Fibroblast of villous mesenchyme (primary cell): ENCODE measurements around the gene DTX1. TPM values are rescaled to one million over a fixed set of nuclear protein-coding genes. Genes with fewer than 3 reads are reported as not detected.
"Not testable (repeated sequence)": the region's sequence is repeated elsewhere in the genome, so short reads cannot be mapped to it uniquely, and the experiment has no call there.

Experiments used
- DNase-seq: peaks from one replicate; pipeline ENCODE4 v3.0.0-alpha.2; 2010; ENCODE audit warnings: low read depth
- H3K4me3 ChIP-seq: 2 replicates; pipeline ENCODE4 v1.5.1; 2011; ENCODE audit warnings: low read depth, mild to moderate bottlenecking, low read length
- total RNA-seq: library from RNA; depleted of rRNA; stranded (reverse); fragments of >200 nt; gene quantifications from 2 replicates; pipeline ENCODE4 v1.2.3, GENCODE V29; 2012
- TF ChIP-seq, protein P1 (sequence below): IDR thresholded peaks from 2 replicates; pipeline ENCODE4 v1.5.1; 2012; ENCODE audit warnings: low read depth, mild to moderate bottlenecking, low read length; ENCODE audit not compliant: insufficient read depth

DTX1 gene
- total RNA-seq, 1 donor: not detected

DNA sequence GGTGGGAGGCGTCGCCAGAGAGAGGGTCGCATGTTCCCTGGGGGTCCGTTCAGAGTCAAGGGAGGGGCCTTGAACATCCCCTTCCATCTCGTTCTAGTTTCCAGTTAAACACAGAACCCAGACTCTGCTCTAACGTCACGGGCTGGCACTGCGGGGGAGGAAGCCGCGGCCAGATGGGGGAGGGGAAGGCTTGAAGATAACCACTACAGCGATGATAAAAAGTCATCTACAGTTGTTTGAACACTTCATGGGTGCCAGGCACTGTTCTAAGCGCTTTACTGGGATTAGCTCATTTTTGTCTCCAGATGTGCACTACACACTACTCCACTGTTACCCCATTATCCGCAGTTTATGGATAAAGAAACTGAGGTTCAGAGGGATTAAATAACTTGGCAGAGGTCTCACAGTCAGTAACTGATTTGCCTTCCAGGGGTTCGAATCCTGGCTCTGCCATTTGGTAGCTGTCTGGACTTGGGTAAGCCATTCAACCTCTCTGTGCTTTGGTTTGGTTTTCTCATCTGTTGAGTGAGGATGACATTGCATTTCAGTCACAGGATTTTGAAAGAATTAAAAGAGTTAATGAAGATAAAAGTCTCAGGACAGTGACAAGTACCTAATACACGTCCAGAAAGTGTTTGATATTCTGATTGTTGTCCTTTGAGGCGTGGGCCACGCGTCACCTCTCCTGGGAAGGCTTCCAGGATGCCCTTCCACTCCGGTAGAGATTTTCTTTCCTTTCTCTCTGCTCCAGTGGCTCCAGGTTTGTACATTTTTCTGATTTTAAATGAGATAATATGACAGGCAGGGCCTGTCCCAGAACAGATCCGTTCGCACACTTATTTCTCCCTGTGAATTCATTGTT, 79.8 kb downstream of the DTX1 start:
- TF ChIP-seq, protein P1, sequence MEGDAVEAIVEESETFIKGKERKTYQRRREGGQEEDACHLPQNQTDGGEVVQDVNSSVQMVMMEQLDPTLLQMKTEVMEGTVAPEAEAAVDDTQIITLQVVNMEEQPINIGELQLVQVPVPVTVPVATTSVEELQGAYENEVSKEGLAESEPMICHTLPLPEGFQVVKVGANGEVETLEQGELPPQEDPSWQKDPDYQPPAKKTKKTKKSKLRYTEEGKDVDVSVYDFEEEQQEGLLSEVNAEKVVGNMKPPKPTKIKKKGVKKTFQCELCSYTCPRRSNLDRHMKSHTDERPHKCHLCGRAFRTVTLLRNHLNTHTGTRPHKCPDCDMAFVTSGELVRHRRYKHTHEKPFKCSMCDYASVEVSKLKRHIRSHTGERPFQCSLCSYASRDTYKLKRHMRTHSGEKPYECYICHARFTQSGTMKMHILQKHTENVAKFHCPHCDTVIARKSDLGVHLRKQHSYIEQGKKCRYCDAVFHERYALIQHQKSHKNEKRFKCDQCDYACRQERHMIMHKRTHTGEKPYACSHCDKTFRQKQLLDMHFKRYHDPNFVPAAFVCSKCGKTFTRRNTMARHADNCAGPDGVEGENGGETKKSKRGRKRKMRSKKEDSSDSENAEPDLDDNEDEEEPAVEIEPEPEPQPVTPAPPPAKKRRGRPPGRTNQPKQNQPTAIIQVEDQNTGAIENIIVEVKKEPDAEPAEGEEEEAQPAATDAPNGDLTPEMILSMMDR: no peak
- no peak for DNase-seq
- no peak overlapping the region for H3K4me3 ChIP-seq

DNA sequence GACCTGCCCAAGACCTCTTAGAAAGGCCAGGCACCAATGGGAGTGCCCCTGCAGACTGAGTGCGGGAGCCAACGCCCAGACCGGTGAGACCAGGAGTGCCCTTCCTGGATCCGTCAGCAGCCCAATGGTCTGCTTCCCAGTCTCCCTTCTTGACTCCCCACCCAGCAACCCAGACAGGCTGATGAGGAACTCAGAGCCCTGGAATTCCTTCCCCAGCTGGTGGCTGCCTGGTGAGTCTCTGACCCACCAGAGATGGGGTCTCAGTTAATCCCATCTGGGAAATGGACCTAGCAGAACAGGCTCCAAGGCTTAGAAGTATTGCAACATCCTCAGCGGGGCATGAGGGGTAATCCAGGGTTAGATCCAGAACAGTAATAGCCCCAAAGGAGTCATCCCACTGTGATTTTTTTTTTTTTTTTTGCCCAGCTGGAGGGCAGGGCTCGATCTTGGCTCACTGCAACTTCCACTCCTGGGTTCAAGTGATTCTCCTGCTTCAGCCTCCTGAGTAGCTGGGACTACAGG, 80.5 kb downstream of the DTX1 start:
- DNase-seq: no peak
- TF ChIP-seq, protein P1: no peak

DNA sequence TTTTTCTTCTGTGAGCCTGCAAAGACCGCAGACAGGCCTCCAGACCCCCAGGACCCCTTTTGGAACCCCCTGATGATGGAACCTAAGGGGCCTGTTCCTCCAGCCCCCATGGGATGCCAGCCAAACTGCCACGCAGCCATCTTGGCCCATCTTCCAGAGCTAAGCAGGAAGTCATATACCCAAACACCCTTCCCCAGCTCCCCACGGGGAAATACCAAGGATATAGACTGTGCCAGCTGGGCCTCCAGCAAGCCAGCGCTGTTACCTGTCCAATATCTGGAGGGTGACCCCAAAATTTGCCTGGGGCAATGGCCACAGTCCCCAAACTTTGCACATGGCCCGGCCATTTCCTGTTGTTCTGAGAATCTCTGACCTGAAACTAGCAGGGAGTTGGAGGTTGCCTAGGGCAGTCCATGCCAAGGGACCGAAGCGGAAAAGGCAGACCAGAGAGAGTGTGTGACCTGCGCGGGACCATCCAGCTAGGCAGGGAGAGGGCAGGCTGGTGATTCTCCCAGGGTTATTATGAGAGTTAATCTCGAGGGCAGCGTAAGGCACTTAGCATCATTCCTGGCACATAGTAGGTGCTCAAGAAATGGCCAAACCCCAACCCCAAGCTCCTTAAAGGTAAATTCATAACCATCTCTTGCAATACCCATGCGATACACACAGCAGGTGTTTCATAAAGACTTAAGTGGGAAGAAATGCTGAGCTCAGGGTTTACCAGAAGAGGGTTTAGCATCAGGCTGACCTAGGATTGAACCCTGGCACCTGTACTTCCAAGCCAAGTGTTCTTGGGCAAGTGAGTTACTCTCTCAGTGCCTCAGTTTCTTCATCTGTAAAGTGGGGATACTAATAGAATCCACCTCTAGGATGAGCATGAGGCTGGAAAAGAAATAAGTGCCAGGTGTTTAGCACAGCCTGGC, 81.6 kb downstream of the DTX1 start:
- DNase-seq: no peak
- TF ChIP-seq, protein P1: no peak
- H3K4me3 ChIP-seq: no peak overlapping the region

More for the DNA sequence above, 80.5 kb downstream of the DTX1 start:
- no peak overlapping the region for H3K4me3 ChIP-seq

DNA sequence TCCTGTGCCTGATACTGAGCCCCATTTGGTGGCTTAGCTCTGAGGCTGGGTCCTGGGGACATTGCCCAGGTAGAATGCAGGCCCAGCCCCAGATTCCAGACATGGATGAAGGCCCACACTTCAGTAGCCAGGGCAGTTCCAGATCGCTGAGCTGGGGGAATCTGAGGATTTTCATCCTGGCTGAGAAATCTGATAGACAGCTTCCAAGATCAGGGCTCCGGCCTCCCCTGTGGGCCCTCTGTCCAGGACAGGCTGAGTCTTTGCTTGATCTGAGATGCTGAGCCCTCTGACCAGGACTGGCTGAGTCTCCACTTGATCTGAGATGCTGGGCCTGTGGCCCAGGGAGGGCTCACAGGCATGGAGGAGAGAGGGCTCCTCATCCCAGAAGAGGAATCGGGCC, 82.3 kb downstream of the DTX1 start:
- no peak overlapping the region for H3K4me3 ChIP-seq

DNA sequence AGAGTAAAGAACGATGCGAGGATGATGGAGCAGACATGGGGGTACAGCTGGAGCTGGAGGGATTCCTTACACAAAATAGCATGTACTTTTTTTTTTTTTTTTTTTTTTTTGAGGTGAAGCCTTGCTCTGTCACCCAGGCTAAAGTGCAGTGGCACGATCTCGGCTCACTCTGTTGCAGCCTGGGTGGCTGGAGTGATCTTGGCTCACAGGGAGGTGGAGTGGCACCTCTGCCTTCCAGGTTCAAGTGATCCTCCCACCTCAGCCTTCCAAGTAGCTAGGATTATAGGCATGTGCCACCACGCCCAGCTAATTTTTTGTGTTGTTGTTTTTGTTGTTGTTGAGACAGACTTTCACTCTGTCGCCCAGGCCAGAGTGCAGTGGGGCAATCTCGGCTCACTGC, 84.2 kb downstream of the DTX1 start:
- H3K4me3 ChIP-seq: no peak overlapping the region
- TF ChIP-seq, protein P1: no peak
- DNase-seq: no peak

More for the DNA sequence above, 82.3 kb downstream of the DTX1 start:
- no peak for DNase-seq
- TF ChIP-seq, protein P1: no peak

DNA sequence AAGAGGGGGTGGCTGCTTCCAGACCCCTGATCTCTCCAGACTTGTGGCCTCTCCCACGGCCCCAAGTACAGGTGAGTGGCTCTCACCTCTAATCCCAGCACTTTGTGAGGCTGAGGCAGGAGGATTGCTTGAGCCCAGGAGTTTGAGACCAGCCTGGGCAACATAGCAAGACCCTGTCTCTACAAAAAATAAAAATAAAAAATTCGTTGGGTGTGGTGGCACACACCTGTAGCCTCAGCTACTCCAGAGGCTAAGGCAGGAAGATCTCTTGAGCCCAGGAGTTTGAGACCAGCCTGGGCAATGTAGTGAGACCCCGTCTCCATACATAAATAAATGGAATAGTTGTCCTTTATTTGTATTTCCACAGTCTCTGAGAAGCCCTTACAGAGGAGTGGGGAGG, 85.2 kb downstream of the DTX1 start:
- DNase-seq, H3K4me3 ChIP-seq: not testable (repeated sequence)
